Stimulated activated CD8-positive, alpha-beta memory T cell treated with anti-CD3 and anti-CD28 coated beads, Interleukin-12 subunit alpha, Interleukin-12 subunit beta, amount 100 ng/mL, for 1 hour (primary cell): ENCODE data around the gene MTA2.

Experiments used
- DNase-seq: peaks from one replicate; pipeline ENCODE4 v3.0.0-alpha.2; 2020; ENCODE audit warnings: low read depth

Gene MTA2

DNA sequence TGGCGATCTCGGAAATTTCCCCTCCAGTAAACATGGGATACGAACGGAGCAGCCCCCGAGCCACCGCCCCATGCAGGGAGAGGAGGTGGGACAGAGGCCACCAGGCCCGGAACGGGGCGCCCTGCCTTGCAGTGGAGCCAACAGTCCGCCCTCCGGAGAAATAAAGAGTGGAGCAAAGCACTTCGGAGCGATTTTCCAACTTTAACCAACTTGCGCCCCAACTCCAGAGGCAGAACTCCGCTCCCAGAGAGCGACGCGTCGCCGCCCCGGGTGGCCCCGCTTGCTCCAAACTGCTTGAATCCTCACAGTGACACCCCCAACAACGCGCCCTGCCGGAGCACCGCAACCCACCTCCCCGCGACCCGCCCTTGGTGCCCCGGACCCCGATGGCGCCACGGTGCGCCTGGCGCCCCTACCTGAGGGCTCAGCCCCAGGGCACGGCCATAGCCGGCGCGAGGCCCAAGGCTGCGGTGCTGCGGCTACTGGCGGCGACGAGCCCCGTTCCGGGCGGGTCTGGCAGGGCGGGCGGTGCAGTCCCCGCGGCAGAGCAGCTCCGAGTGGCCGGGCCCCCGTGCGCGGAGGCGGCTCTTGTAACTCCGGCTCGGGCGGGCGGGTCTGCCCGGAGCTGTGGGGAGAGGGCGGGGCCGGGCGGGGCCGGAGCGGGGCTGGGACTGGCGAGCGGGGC is 55.3 kb downstream of the MTA2 start, which contains the start of gene AHNAK:
AHNAK (minus strand) TSS at position 563 of the 685 bp plus-strand sequence. CDS start 10,708 bp downstream, outside the sequence.
- no peak for DNase-seq

DNA sequence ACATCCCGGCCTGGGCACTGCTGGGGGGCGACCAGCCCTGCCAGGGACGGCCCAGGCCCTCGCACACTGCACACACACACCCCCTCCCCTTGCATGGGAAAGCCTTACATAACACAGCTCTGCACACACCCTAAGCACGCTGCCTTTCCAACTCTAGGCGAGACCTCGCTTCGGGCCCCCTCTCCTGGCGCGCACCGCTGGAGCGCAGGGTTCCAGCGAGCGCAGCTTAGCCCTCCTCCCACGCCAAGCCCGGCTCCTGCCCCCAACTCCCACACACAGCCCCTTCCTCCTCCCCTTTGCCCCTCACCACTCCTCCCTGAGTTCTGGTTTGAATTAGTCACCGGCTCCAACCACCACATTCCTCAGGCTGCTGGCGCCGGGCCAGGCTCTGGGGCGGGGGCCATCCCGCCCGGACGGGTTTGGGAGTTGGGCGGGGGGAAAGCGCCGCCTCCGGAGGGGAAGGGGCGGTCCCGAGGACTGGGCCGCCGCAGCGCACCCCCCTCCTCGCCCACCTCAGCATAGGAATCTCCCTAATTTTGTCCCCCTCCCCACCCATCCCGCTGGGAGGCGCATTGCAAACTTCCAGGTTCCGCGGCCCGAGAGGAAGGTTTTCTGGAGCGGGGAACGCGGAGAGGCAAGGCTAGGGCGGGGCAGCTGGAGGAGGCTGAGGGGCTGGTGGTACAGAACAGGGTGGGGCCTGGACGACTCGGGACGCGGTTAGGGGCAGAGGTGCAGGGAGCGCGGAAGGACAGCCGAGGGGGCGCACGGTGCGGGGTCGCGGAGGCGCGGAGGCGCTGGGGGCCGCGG is 56.0 kb downstream of the MTA2 start:
- DNase-seq = peak; percentile 57

- no peak for DNase-seq
Observed at GRCh38 chr11:62544581-62545436, 56.9 kb downstream of the MTA2 start.

GRCh38 chr11:62543680-62544444 is 57.8 kb downstream of the MTA2 start:
- no peak for DNase-seq
